ENCODE data around the gene NUDT4. TPM values are rescaled to one million over a fixed set of nuclear protein-coding genes. Genes with fewer than 3 reads are reported as not detected.

NUDT4 gene
- total RNA-seq, 1 donor from 2014 or later, result 30.6 TPM

DNA sequence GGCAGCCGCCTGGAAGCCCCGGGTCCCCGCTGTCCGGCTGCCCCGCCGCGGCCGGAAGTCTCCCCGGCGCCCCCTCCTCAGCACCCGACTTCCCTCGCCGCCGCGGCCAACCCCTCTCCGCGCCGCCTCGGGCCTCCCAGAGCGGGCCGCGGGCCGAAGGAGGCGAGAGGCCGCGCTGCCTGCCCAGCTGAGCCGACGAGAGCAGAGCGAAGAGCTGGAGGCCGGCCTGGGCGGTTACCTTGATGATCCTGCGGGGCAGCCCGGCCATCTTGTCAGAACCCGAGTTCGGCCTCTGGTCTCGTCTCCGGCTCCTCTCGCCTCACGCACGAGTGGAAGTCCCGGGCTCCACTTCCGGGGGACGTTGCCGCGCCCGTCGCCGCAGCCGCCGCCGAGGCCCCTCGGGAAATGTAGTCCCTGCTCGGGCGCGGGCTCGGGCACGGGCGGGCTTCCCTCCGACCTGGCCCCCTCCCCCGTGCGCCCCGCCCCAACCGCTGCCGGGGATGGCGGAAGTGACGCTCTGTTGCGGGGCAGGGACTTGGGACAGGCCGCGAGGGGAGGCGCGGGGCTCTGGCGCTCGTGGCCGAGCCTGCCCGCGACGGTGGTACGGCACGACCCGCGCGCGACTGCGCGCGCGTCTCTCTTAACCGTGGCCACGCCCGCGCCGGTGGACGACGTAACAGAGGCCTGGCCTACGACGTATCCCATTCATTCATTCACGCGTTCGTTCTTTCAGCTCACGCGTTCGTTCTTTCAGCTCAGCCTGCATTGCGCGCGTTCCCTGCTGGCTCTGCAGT is 64.1 kb downstream of the NUDT4 start, which contains the start of gene UBE2N:
TSS of gene UBE2N (minus strand) at position 331 of the 794 bp plus-strand sequence. CDS start at position 268, 63 bp downstream.
- peak; percentile 48 for DNase-seq (ENCODE audit: low read depth)
- TF ChIP-seq, protein P1, sequence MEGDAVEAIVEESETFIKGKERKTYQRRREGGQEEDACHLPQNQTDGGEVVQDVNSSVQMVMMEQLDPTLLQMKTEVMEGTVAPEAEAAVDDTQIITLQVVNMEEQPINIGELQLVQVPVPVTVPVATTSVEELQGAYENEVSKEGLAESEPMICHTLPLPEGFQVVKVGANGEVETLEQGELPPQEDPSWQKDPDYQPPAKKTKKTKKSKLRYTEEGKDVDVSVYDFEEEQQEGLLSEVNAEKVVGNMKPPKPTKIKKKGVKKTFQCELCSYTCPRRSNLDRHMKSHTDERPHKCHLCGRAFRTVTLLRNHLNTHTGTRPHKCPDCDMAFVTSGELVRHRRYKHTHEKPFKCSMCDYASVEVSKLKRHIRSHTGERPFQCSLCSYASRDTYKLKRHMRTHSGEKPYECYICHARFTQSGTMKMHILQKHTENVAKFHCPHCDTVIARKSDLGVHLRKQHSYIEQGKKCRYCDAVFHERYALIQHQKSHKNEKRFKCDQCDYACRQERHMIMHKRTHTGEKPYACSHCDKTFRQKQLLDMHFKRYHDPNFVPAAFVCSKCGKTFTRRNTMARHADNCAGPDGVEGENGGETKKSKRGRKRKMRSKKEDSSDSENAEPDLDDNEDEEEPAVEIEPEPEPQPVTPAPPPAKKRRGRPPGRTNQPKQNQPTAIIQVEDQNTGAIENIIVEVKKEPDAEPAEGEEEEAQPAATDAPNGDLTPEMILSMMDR (conservative IDR thresholded peaks at IDR 0.05; ENCODE audit: low read depth, low read length), result no peak
- H3K4me3 ChIP-seq (ENCODE audit: low read depth, low read length), result peak within 1 kb of the TSS; percentile 84

DNA sequence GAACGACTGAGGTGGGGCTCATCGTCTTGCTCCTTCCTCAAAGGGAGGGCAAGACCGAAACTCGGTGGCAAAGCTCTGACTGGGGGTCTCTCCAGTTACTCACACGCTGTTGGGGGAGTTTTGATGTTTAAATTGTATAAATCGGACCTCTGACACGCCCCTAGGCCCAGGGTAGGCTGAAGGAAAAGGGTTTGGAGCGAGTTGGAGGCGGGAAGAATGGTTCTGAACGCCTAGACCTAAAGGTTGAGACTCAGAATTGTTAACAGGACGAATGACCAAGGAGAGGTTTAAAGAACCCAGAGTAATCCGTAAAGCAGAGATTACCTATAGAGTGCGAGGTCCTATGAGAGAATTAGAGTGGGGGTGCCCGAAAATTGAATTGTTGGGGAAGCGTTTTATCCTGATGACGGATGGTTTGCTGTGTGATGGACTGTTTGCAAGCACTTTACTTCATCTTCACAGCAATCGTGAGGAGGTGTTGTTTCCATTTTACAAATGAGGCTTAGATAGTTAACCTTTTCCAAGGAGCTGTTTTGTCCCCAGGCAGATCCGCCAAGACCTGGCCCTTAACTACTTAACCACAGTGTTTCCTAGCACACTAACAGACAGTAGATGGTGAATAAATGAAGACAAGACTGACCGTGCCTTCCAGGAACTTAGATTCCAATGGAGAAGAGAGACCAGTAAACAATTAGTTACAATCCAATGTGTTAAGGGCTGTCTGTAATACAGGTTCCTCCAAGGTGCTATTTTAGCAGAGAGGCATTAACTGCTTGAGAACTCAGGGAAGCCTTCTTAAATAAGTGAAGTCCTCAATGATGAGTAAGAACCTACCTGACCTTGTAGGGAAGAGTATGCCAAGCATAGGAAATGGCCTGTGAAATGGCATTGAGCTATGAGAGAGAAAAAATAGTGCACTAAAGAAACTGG is 65.0 kb downstream of the NUDT4 start:
- DNase-seq (ENCODE audit: low read depth), result peak; percentile 64

DNA sequence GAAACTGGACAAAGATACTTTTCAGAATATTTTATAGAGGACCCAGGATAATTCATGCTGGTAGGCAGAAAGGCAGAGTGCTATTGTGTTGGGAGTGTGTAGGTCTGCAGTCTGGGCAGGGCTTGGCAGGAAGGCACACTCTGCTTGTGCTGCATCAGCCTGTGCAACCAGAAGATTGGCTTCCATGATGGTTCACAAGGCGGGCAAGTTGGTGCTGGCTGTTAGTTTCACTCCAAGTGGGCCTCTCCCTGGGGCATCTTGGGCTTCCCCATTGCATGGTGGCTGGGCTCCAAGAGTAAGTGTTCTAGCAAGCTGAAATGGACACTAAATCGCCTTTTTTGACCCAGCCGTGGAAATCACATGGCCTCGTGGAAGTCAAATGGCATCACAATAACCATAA is 65.9 kb downstream of the NUDT4 start:
- TF ChIP-seq, protein P1 (conservative IDR thresholded peaks at IDR 0.05; ENCODE audit: low read depth, low read length), result no peak
- DNase-seq (ENCODE audit: low read depth), result no peak
- no peak overlapping the region for H3K4me3 ChIP-seq (ENCODE audit: low read depth, low read length)

More for the DNA sequence above, 65.0 kb downstream of the NUDT4 start:
- TF ChIP-seq, protein P1 (conservative IDR thresholded peaks at IDR 0.05; ENCODE audit: low read depth, low read length), result no peak
- peak overlapping the region; percentile 84 for H3K4me3 ChIP-seq (ENCODE audit: low read depth, low read length)

DNA sequence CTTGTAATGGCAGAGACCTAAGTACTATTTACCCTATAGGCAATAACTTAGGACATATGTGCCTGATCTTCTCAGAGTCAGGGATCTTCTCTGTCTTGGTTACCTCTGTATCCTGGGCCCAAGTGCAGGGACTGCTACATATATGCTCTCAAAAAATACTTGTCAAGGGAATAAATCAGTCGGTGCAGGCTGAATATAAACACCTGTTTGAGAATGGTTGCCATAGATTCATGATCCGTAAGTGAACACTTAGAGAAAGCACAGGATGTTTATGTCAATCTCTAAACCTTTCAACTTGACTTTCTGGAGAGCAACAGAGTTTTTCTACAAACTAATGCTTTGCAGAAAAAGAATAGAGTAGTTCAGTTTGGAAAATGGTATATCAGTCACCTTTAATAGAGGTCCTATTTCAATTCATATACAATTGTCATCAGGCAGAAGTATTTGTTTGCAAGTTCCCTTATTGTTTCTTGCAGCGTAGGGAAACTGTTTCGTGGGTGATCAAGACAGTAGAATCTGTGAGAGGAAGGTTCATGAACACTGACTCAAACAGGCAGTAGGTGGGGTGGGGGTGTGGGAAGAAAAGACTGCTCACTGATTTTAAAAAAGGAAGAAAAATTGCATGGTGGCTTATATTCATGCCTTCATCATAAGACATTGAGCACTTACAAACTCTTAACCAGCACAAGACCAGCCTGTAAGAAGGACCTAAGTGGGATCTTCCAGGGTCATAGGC is 70.0 kb downstream of the NUDT4 start:
- TF ChIP-seq, protein P1 (conservative IDR thresholded peaks at IDR 0.05; ENCODE audit: low read depth, low read length), result no peak
- DNase-seq (ENCODE audit: low read depth), result no peak

DNA sequence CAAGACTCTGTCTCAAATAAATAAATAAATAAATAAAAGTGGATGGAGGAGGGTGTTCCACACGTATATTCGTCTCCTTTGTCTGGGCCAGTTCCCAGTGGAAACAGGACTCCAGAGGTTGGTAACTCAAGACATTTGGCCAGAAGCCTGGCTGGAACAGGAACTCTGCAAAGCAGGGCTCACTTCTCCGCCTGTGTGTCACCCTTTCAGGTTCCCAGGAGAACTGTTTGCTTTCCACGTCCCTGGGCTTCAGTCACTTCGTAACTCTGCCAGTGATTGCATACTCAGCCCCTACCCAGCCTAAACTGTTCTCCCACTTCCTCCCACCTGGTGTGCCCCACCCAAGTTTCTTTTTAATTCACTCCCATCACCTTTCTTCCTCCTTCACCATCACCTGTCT is 71.1 kb downstream of the NUDT4 start:
- TF ChIP-seq, protein P1 (conservative IDR thresholded peaks at IDR 0.05; ENCODE audit: low read depth, low read length), result no peak
- DNase-seq (ENCODE audit: low read depth), result no peak
- H3K4me3 ChIP-seq (ENCODE audit: low read depth, low read length), result no peak overlapping the region

More for the DNA sequence above, 70.0 kb downstream of the NUDT4 start:
- no peak overlapping the region for H3K4me3 ChIP-seq (ENCODE audit: low read depth, low read length)

DNA sequence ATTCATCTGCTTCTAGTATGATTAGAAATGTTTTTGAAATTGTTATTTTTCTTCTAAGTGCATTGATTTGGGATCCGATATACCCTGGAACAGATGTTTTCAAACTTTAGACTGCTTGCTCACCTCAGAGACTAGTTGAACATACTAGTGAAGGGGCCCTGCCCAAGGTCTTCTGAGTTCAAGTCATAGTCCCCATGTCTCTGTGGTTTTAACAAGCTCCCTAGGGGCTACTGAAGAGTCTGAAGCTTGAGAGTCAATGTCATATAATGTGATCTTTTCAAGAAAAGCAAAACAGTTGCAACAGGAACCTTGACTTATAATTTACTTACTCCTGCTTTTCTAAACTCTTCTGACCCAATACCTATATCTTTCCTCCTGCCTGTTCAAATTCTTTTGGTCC is 71.6 kb downstream of the NUDT4 start:
- TF ChIP-seq, protein P1 (conservative IDR thresholded peaks at IDR 0.05; ENCODE audit: low read depth, low read length), result no peak
- H3K4me3 ChIP-seq (ENCODE audit: low read depth, low read length), result no peak overlapping the region
- DNase-seq (ENCODE audit: low read depth), result no peak
